Measurements from ENCODE around the gene PLA2G4E. TPM values are rescaled to one million over a fixed set of nuclear protein-coding genes. Genes with fewer than 3 reads are reported as not detected.

Gene PLA2G4E
- total RNA-seq, 1 experiment from 2014 or later = not detected

GRCh38 chr15:41957021-41957897 is 63.6 kb downstream of the PLA2G4E start:
- H3K36me3 ChIP-seq (ENCODE audit: low read depth) = no peaks in the 10 kb centered on the region
- no peak overlapping the region for H3K27ac ChIP-seq
- no peaks in the 10 kb centered on the region for H3K9me2 ChIP-seq (ENCODE audit: insufficient read depth)
- CTCF ChIA-PET = no interaction called here
- no peak overlapping the region for H2AFZ ChIP-seq
- POLR2A ChIA-PET (ENCODE audit: unreplicated experiment) = no interaction called here
- no peak overlapping the region for H3K4me2 ChIP-seq
- intact Hi-C loops (cut with micrococcal nuclease; ENCODE audit: unreplicated experiment) = no loop called here
- DNase-seq = no peak
- H4K20me1 ChIP-seq (ENCODE audit: insufficient read depth) = no peaks in the 10 kb centered on the region
- peaks cover 9% of the 10 kb centered on the region for H3K4me1 ChIP-seq (replicated peaks; ENCODE audit: insufficient read depth)
- H3K27me3 ChIP-seq (ENCODE audit: insufficient read depth, low read depth) = no peaks in the 10 kb centered on the region
- no TSS peak for BruUV-seq (replicated peaks)
- no peaks in the 10 kb centered on the region for H3K9me3 ChIP-seq (ENCODE audit: insufficient read depth, low read depth)
- no peak overlapping the region for H3K4me3 ChIP-seq
- TF ChIP-seq EZH2 (IDR thresholded peaks at IDR 0.05; ENCODE audit: low read depth) = no peak
- TF ChIP-seq, protein P1, sequence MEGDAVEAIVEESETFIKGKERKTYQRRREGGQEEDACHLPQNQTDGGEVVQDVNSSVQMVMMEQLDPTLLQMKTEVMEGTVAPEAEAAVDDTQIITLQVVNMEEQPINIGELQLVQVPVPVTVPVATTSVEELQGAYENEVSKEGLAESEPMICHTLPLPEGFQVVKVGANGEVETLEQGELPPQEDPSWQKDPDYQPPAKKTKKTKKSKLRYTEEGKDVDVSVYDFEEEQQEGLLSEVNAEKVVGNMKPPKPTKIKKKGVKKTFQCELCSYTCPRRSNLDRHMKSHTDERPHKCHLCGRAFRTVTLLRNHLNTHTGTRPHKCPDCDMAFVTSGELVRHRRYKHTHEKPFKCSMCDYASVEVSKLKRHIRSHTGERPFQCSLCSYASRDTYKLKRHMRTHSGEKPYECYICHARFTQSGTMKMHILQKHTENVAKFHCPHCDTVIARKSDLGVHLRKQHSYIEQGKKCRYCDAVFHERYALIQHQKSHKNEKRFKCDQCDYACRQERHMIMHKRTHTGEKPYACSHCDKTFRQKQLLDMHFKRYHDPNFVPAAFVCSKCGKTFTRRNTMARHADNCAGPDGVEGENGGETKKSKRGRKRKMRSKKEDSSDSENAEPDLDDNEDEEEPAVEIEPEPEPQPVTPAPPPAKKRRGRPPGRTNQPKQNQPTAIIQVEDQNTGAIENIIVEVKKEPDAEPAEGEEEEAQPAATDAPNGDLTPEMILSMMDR (conservative IDR thresholded peaks at IDR 0.05) = no peak
- no peaks in the 10 kb centered on the region for H3F3A ChIP-seq (ENCODE audit: insufficient read depth, low read depth)
- H3K79me2 ChIP-seq (ENCODE audit: low read depth) = peaks cover 5% of the 10 kb centered on the region; the same call in 1 of the 2 replicates

DNA sequence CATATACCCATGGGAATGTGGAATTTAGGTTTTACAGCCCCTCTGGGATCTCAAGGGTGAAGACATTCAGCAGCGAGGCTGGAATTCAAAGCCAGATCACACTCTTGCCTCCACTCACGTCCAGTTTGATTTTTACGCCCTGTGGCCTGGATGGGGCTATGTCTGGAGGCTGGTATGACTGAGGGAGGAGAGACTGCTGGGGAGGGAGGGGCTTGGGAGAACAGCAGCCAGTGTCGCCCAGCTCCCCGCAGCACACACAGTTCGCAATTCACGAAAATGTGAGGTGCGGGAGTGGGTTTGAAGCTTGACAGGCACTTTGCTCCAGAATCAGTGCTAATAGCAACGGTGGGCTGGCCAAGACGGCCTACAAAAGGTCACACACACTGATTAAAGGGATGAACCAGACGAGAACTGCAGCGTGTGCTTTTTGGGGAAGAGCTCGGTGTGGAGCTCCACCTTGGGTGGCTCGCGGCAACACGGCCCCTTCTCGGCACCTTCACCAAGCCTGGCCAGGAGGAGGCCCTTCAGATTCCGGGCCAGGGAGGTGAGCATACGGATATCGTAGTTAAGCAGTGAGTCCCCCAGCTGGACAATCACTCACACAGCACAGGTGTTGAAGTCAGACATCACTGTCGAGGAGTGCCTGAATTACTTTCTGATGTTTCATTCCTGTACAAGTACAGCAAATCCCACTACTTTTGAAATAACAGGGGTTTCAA is 64.9 kb downstream of the PLA2G4E start:
- Histone ChIP-seq H3K9me2 (ENCODE audit: insufficient read depth) (no peaks in the 10 kb centered on the region), H3K4me2 (no peak overlapping the region), H3K4me3 (no peak overlapping the region), H3K27ac (no peak overlapping the region), H3K36me3 (ENCODE audit: low read depth) (no peaks in the 10 kb centered on the region), H3K9me3 (ENCODE audit: insufficient read depth, low read depth) (no peaks in the 10 kb centered on the region), H4K20me1 (ENCODE audit: insufficient read depth) (no peaks in the 10 kb centered on the region), H3K27me3 (ENCODE audit: insufficient read depth, low read depth) (no peaks in the 10 kb centered on the region), H3F3A (ENCODE audit: insufficient read depth, low read depth) (no peaks in the 10 kb centered on the region), H3K79me2 (ENCODE audit: low read depth) (peaks cover 2% of the 10 kb centered on the region; the same call in 1 of the 2 replicates), H2AFZ (no peak overlapping the region), H3K4me1 (replicated peaks; ENCODE audit: insufficient read depth) (peaks cover 3% of the 10 kb centered on the region)
- intact Hi-C loops (cut with micrococcal nuclease; ENCODE audit: unreplicated experiment) = no loop called here
- CTCF ChIA-PET = no interaction called here
- no peak for DNase-seq
- BruUV-seq (replicated peaks) = no TSS peak
- TF ChIP-seq EZH2 (IDR thresholded peaks at IDR 0.05; ENCODE audit: low read depth) = no peak
- POLR2A ChIA-PET (ENCODE audit: unreplicated experiment) = no interaction called here

DNA sequence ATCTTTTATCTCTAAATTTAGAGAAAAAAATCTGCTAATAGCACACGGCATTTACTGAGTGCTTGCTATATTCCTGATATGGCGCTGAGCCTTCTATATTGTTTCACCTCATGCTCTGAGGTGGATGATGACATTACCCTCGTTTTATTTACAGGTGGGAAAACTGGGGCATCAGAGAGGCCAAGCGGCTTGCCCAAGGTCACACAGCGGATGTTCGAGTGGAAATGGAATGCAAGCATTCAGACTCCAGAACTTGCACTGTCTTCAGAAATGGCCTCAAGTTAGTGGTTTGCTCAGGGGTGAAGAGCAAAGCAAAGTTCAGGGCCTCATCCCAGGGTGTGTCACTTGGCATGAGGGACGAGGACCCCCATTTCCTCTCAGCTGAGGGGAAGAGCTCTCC is 65.7 kb downstream of the PLA2G4E start:
- ChIA-PET POLR2A (ENCODE audit: unreplicated experiment) (no interaction called here), CTCF (no interaction called here)
- no peaks in the 10 kb centered on the region for H3K79me2 ChIP-seq (ENCODE audit: low read depth)
- no peak overlapping the region for H2AFZ ChIP-seq
- no peak overlapping the region for H3K4me3 ChIP-seq
- BruUV-seq (replicated peaks) = no TSS peak
- intact Hi-C loops (cut with micrococcal nuclease; ENCODE audit: unreplicated experiment) = no loop called here
- no peak for DNase-seq
- H3K36me3 ChIP-seq (ENCODE audit: low read depth) = no peaks in the 10 kb centered on the region
- H3K4me1 ChIP-seq (replicated peaks; ENCODE audit: insufficient read depth) = no peaks in the 10 kb centered on the region
- H3K4me2 ChIP-seq = no peak overlapping the region
- no peaks in the 10 kb centered on the region for H4K20me1 ChIP-seq (ENCODE audit: insufficient read depth)
- TF ChIP-seq, protein P1 (conservative IDR thresholded peaks at IDR 0.05) = no peak
- no peak for TF ChIP-seq EZH2 (IDR thresholded peaks at IDR 0.05; ENCODE audit: low read depth)
- no peaks in the 10 kb centered on the region for H3F3A ChIP-seq (ENCODE audit: insufficient read depth, low read depth)
- H3K9me2 ChIP-seq (ENCODE audit: insufficient read depth) = no peaks in the 10 kb centered on the region
- no peak overlapping the region for H3K27ac ChIP-seq
- H3K9me3 ChIP-seq (ENCODE audit: insufficient read depth, low read depth) = no peaks in the 10 kb centered on the region
- no peaks in the 10 kb centered on the region for H3K27me3 ChIP-seq (ENCODE audit: insufficient read depth, low read depth)

Measured in PC-9 (cell line).